GM19397 (cell line): ENCODE results near the gene PCDH19.

Source experiments
- ATAC-seq: cut with Tn5 transposase; IDR thresholded peaks from one replicate; pipeline ENCODE4 v1.9.1; 2021; ENCODE audit warnings: mild to moderate bottlenecking, moderate library complexity; ENCODE audit not compliant: unreplicated experiment

Gene PCDH19

GRCh38 chrX:100405424-100405823 is 4.6 kb downstream of the PCDH19 start:
- ATAC-seq: no peak

GRCh38 chrX:100404851-100405250 is 5.2 kb downstream of the PCDH19 start:
- no peak for ATAC-seq

DNA sequence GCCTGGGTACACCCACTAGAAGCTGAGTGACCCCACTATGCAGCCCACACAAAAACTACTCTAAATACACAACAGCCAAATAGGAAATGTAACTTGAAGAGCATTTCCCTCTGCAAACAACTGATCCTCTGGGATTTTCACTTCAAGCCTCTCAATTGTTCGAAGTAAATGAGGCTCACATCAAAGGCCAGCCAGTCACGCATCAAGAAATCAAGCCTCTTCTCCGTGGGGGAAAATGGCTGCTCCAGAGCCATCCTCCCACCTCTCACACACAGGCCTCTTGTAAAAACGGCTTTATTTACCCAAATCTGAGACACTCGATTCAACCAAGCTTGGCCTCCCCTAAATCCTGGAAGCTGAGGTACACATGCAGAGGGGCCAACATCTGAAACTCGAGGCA is 14.3 kb downstream of the PCDH19 start:
- no peak for ATAC-seq

DNA sequence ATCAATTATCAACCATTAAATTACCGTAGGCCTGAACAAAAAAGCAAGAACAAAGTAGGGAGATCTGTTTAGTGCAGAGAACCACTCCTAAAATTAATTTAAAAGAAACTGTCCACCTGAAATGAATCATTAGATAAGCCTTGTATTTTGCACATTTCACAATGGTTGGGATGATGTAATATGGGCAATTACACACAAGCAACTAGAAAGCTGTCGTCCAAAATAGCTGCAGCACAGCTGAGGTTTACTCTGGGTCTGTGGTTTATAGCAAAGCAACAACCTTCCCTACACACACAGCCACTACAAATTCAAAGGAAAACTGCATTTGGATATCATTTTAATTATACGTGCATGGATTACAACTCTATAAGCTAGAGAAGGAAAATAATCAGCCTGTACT is 28.5 kb downstream of the PCDH19 start:
- ATAC-seq: no peak

- ATAC-seq: no peak
Measured at GRCh38 chrX:100379388-100379986, 30.6 kb downstream of the PCDH19 start.

GRCh38 chrX:100377826-100378225 is 32.2 kb downstream of the PCDH19 start:
- no peak for ATAC-seq

GRCh38 chrX:100376576-100376975 is 33.5 kb downstream of the PCDH19 start:
- no peak for ATAC-seq

- ATAC-seq: no peak
Measured at GRCh38 chrX:100373673-100374072, 36.4 kb downstream of the PCDH19 start.

- no peak for ATAC-seq
Measured at GRCh38 chrX:100368167-100368566, 41.9 kb downstream of the PCDH19 start.

- no peak for ATAC-seq
Measured at GRCh38 chrX:100363896-100364295, 46.2 kb downstream of the PCDH19 start.

DNA sequence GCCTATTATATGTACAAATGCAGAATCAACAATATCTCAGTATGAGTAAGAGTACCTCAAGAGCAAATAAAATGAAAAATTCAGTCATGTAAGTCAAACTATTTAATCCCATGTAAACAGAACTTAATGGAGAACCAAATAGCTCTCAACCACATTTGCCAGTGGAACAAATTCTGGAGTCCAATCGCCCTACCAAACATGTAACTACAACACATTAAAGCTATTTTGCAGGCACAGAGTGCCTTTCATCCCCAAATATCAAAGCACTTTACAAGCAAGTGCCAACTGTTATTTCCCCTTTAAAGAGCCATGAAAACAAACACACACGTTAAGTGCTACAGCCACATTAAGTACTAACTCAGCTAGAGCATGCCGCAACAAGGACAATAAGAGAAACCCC is 51.3 kb downstream of the PCDH19 start:
- ATAC-seq: no peak

GRCh38 chrX:100356351-100356896 is 53.6 kb downstream of the PCDH19 start:
- ATAC-seq: no peak

DNA sequence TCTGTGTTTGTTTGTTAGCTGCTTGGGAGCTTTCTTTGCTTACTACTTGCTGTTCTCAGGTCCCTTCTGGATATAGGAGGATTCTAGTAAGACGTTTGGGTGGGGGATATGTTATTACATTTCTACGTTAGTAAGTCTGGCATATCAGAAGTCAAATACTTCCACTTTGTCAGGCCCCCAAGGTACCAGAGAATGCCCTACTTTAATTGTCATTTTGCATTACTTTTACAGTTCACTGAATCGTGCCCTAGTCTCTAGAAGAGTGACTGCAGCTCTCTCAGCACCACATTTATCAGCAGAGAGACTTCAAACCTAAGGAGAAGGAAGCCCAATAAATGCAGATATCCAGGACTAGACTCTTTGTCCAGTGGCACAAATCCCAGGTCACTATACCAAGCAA is 54.4 kb downstream of the PCDH19 start:
- ATAC-seq: no peak

DNA sequence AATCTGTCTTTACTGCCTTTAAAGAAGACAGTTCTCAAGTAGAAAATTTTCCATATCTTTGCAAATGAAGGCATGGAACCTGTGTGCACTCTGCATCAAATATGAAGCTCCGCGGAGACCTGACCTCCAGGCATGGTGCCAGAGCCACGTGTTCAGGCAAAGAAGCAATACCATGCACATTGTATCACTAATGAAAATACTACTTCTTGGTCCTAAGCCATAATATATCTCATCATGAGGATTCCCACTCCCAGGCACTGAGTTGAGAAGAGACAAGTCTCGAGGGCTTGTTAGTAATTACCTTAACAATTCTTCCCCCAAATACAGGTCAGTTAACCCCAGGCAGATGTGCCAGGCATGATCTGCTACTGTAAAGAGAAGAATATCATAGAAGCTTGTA is 56.7 kb downstream of the PCDH19 start:
- ATAC-seq: no peak

DNA sequence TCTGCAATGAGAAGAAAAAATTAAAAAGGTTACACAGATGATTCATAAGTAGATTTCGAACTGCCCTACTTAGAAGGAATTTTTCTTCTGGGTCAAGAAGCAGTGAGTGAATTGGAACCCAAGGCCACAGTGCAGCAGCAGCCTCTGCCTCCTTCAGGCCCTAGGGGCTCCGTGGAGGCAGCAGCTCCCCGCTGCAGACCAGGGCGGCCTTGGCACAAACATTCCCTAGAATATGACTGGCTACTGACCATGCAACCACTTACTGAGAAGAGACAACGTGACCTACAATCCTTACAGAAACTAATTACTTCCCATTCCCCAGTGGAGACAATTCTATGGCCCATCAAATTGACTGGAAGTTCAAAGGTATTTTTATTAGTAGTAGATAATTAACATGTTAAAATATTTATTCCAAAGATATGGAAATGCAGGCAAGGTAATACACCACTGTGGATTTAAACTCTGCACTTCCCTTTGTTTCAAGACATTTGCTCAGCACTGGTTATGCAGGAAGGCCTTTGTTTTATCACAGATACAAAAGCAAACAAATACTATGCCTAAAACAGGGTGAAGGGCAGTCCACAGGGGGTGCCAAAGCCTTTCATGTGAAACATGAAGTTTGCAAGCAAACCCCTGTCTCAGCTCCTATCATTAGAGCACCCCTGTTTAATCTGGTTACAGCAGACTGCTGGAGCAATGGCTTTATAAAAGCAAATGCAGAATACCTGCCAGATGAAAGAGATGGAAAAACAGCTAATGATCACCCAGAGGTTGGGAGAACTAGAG is 59.2 kb downstream of the PCDH19 start:
- ATAC-seq: no peak

DNA sequence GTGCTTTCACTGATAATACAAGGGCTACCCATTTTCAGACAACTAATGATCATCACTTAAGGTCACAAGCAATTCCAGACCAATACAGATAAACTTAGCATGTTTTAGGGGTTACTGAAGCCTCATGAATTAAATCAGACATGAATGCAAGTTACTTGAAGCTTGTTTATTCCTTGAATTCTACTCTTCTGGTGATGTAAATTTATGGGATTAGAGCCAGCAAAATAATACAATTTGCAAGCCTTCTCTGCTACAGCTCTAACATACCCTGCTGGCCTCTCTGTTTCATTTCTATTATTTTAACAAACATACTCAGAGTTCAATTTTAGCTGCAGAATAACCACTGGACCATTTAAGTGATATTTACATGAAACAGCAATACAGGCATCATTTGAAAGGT is 60.7 kb downstream of the PCDH19 start:
- ATAC-seq: no peak

GRCh38 chrX:100341142-100341510 is 68.9 kb downstream of the PCDH19 start:
- ATAC-seq: no peak

DNA sequence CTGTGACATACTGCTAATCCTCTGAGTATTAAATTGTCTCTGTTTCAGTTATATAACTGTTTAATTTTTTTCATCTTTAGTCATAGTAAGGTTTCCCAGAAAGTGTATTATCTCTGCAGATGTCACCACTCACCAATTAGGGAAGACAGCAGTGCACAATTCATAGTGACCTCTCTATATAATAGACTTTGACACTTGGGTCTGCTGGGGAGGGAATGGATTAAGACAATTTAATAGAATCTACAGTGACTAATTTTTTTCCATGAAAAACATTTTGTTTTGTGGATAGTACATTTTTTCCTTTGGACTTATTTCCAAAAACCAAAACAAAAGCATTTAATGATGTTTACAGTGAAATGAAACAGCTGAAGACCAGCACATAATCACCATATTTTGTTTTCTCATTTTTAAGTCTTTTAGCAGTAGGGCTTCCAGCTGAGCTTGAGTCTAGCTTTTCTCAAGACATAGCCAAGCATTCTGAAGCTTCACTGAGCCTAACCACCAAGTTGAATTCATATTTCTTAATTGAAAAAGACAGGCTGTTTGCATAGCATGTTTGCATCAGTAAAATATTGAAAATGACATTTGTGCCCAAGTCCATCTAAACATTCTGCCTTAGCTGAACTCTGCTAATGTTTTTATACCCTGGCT is 69.5 kb downstream of the PCDH19 start:
- ATAC-seq: no peak

- no peak for ATAC-seq
Measured at GRCh38 chrX:100328351-100328750, 81.7 kb downstream of the PCDH19 start.

DNA sequence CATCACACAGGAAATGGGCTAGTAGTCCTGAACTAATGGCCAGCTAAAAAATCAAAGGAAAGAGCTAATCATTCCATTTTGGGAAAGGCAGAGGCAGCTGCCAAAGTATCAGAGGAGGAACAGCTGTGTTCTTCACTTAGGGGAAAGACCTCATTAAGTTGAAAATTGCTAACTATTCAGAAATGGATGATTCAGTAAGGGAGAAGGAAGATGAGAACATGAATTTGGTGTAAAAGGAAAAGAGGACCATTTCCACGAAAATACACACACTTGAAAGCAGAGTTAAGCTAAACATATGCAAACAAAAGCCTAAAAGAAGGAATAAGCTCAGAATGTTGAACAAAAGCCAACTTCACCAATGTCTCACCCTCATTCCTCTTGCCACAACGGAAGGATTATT is 90.4 kb downstream of the PCDH19 start:
- no peak for ATAC-seq

GRCh38 chrX:100316987-100317386 is 93.1 kb downstream of the PCDH19 start:
- ATAC-seq: no peak

DNA sequence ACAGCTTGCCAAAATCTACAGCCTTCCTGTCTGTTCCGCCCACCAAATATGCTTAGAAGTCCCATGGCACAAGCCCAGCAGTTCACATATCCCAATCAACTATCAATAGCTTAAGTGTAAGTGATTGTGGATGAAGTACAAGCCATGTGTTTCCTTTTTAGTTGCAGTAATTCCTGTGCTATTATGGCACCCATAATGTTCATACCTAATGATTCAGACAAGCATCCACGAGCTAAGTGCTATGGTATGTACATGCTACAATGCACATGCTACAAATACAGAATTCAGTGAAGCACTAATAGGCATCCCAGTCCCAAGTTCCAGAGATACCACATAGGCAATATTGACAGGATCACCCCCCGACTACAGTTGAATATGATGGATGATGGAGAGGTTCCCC is 94.5 kb downstream of the PCDH19 start:
- ATAC-seq: no peak
